Testis (tissue), 3 donors: ENCODE measurements around the gene TANK. TPM values are rescaled to one million over a fixed set of nuclear protein-coding genes. Genes with fewer than 3 reads are reported as not detected.
"Not testable (repeated sequence)": the region's sequence is repeated elsewhere in the genome, so short reads cannot be mapped to it uniquely, and the experiment has no call there.

ENCODE experiments used
- DNase-seq: peaks from one replicate; pipeline ENCODE4 v3.0.0-alpha.2; 2019
- H3K27ac ChIP-seq, 2 donors: fragments of 200-600 bp; sonication (generic); one replicate each; pipeline ENCODE4 v1.5.1; 2019
- H3K27me3 ChIP-seq: fragments of 200-600 bp; sonication (generic); one replicate; pipeline ENCODE4 v1.5.1; 2019
- H3K36me3 ChIP-seq: fragments of 200-600 bp; sonication (generic); one replicate; pipeline ENCODE4 v1.5.1; 2017; ENCODE audit warnings: low read depth; ENCODE audit errors: missing control alignments
- H3K4me1 ChIP-seq: fragments of 200-600 bp; sonication (generic); one replicate; pipeline ENCODE4 v1.5.1; 2019
- H3K4me3 ChIP-seq, 2 donors: fragments of 200-600 bp; sonication (generic); one replicate each; pipeline ENCODE4 v1.5.1; 2017 to 2019
- H3K9me3 ChIP-seq: fragments of 200-600 bp; sonication (generic); one replicate; pipeline ENCODE4 v1.5.1; 2017
- CTCF ChIP-seq, 3 experiments: fragments of 450-650 bp in 2 of 3; fragments of 200-600 bp in 1 of 3; sonication (generic) in 1 of 3; IDR thresholded peaks; one replicate each; pipeline ENCODE4 v1.5.1; 2016 to 2019; ENCODE audit warnings: antibody characterized with exemption in 3 of 3, mild to moderate bottlenecking in 2 of 3, moderate library complexity in 1 of 3
- POLR2A ChIP-seq: fragments of 450-650 bp; IDR thresholded peaks from one replicate; pipeline ENCODE4 v1.6.1; 2017; ENCODE audit warnings: antibody characterized with exemption, mild to moderate bottlenecking, moderate library complexity
- WGBS, 2 donors: methylation state at CpG; one replicate each; pipeline ENCODE4 v1.1.5; 2018; 5-methylcytosine and 5-hydroxymethylcytosine counted together
- intact Hi-C: fragments of 100-400 bp; cut with DNase I; formaldehyde crosslinking; loops from one replicate; pipeline ENCODE4 v1.15.1; 2023; ENCODE audit warnings: low total_unique reads
- polyA plus RNA-seq: library from polyadenylated mRNA; stranded (reverse); fragments of 350-450 nt; fragmentation: Illumina TruSeq; extraction: RNeasy Lipid Tissue Mini Kit (QIAGEN cat#74804); gene quantifications from one replicate; pipeline ENCODE4 v1.2.3, GENCODE V29; 2014; ENCODE audit warnings: low read depth, low replicate concordance; ENCODE audit not compliant: insufficient read depth
- total RNA-seq, 2 donors: library from RNA; depleted of rRNA; stranded (reverse); fragments of >200 nt; gene quantifications; one replicate each; pipeline ENCODE4 v1.2.3, GENCODE V29; 2016

TANK gene
- total and polyA plus RNA-seq, 3 donors from 2014 or later, result 34.7 to 63.6 (median 52.8) TPM

GRCh38 chr2:161265874-161266273 is 105.6 kb downstream of the TANK start:
- intact Hi-C loops, result no loop called here
- 58 to 86% methylated on average over 11 of the region's 11 CpGs for WGBS, 2 donors
- no peaks in the 10 kb centered on the region for H3K27me3 ChIP-seq
- H3K4me3 ChIP-seq, result no peak overlapping the region
- DNase-seq, result no peak
- TF ChIP-seq POLR2A, result no peak
- TF ChIP-seq CTCF (IDR thresholded peaks at IDR 0.05), result no peak
- H3K4me1 ChIP-seq, result no peaks in the 10 kb centered on the region
- H3K27ac ChIP-seq, result no peak overlapping the region
- no peaks in the 10 kb centered on the region for H3K9me3 ChIP-seq
- no peaks in the 10 kb centered on the region for H3K36me3 ChIP-seq

GRCh38 chr2:161269111-161269510 is 108.9 kb downstream of the TANK start:
- no peaks in the 10 kb centered on the region for H3K4me1 ChIP-seq
- intact Hi-C loops, result no loop called here
- DNase-seq, result no peak
- no peak overlapping the region for H3K4me3 ChIP-seq
- 91 to 96% methylated on average over 3 of the region's 3 CpGs for WGBS, 2 donors
- H3K27ac ChIP-seq, result no peak overlapping the region
- H3K36me3 ChIP-seq, result no peaks in the 10 kb centered on the region
- TF ChIP-seq CTCF (IDR thresholded peaks at IDR 0.05) (no peak), POLR2A (no peak)
- no peaks in the 10 kb centered on the region for H3K27me3 ChIP-seq
- no peaks in the 10 kb centered on the region for H3K9me3 ChIP-seq

GRCh38 chr2:161273038-161273760 is 113.0 kb downstream of the TANK start:
- intact Hi-C loops, result no loop called here
- DNase-seq, result no peak
- WGBS, 2 donors, result 47% methylated on average over 5 of the region's 5 CpGs
- H3K27me3 ChIP-seq, result no peaks in the 10 kb centered on the region
- H3K27ac ChIP-seq, result no peak overlapping the region
- TF ChIP-seq POLR2A (no peak), CTCF (IDR thresholded peaks at IDR 0.05) (peak in 2 of 3 experiments; percentile 14 to 80)
- H3K36me3 ChIP-seq, result no peaks in the 10 kb centered on the region
- no peak overlapping the region for H3K4me3 ChIP-seq
- H3K9me3 ChIP-seq, result no peaks in the 10 kb centered on the region
- no peaks in the 10 kb centered on the region for H3K4me1 ChIP-seq

- H3K27me3 ChIP-seq, intact Hi-C loops, DNase-seq, H3K4me3 ChIP-seq, H3K36me3 ChIP-seq, H3K27ac ChIP-seq, H3K4me1 ChIP-seq, H3K9me3 ChIP-seq: not testable (repeated sequence)
- 63 to 72% methylated on average over 11 of the region's 11 CpGs for WGBS, 2 donors
Observed at GRCh38 chr2:161278564-161279229, 118.5 kb downstream of the TANK start.

GRCh38 chr2:161279230-161279815 is 119.1 kb downstream of the TANK start:
- DNase-seq, H3K36me3 ChIP-seq, H3K4me3 ChIP-seq, H3K27ac ChIP-seq, intact Hi-C loops, H3K4me1 ChIP-seq, H3K27me3 ChIP-seq, H3K9me3 ChIP-seq: not testable (repeated sequence)
- WGBS, 2 donors, result 68 to 73% methylated on average over 5 of the region's 5 CpGs
